NK-92 (cell line): ENCODE data around the gene CRAT.

Source experiments
- DNase-seq: peaks from one replicate; lab custom pipeline; 2025; ENCODE audit not compliant: unreplicated experiment; lab: John Stamatoyannopoulos, UW

Gene CRAT

DNA sequence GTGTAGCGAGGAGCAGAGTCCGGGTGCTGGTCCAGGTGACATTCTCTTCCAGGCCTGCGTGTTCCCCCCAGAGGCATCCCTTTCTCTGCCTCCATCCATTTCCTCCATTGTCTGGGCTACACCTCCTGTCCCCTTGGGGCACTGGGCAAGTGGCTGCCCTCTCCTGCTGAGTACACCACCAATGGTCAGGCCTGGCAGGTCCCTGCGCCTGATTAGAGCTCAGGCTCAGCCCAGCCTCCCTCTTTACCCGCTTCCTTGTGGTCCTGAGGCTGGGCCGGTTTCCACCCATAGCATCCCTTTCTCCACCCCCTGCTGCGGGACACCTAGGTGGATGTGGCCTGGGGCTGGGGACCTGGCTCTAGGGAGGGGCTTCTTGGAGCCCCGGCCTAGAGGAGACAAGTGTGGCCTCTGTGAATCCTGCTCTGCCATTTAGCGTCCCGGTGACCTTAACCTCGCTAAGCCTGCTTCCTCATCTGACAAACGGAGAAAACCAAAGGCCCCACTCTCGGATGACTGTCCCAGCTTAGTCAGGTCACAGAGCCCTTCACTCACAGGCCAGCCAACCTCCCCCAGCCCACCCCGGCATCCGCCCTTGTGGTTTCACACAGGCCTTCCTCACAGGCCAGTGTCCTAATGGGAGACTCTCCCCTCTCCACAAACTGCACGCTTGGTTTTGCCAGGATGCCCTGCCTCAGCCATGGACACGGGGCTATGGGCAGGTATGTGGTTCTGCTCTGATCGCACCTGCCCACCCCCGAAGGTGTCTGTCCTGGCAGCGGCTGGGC is 16.8 kb downstream of the CRAT start:
- no peak for DNase-seq

DNA sequence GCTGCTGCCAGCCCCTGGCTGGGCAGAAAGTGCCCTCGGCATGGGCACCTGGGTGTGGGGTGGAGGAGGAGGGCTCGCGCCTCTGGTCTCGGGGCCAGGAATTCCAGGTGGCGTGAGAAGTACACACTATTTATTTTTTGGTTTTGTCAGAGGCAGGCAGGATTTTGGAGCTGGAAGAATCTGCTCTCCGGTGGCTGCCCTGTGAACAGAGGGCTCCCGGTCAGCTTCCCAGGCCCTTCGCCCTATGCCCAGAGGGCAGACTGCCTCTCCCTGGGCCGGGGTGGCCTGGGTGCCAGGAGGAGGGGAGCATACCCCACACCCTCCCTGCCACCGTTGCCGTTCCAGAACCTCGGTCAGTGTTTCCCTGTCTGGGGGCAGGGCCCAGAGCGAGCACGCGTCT is 21.3 kb downstream of the CRAT start:
- no peak for DNase-seq

DNA sequence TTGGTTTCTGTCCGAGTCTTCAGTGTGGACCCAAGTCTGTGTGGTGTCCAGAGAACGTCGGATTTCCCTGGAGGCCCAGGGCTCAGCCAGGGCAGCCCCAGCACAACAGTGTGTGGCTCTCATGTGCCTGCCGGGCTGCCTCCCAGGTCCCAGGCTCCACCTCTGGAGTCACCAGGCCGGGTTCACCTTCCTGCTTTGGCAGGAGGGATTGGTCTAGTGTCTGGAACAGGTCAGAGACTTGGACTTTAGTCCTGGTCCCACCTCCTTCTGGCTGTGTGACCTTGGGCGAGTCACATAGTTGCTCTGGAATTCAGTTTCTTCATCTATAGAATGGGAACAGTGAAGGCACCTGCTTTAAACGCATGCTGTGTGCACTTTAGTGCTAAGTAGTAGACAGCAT is 26.5 kb downstream of the CRAT start:
- DNase-seq: no peak

DNA sequence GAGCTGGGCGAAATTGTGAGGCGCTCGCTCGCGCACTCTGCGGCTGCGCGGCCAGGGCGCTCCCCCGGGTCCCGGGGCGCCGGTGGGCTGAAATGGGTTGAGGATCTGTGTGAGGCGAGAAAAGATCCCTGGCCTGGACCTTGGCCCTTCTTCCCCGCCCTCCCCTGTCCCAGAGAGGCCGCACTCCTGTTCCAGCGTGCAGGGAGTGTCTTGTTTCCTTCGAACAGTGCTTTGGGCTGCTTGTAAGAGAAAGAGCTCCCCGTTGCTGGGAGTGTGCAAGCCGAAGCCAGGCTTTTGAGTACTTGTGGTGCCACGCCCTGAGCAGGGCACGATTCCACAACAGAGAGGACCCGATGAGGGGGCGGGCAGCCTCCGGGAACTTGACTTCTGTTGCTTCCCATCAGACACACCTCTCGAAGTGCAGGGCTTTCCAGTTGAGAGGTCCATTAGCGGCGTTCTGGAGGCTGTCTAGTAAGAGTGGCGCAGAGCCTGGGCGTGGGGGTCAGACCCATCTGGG is 29.1 kb downstream of the CRAT start:
- no peak for DNase-seq

DNA sequence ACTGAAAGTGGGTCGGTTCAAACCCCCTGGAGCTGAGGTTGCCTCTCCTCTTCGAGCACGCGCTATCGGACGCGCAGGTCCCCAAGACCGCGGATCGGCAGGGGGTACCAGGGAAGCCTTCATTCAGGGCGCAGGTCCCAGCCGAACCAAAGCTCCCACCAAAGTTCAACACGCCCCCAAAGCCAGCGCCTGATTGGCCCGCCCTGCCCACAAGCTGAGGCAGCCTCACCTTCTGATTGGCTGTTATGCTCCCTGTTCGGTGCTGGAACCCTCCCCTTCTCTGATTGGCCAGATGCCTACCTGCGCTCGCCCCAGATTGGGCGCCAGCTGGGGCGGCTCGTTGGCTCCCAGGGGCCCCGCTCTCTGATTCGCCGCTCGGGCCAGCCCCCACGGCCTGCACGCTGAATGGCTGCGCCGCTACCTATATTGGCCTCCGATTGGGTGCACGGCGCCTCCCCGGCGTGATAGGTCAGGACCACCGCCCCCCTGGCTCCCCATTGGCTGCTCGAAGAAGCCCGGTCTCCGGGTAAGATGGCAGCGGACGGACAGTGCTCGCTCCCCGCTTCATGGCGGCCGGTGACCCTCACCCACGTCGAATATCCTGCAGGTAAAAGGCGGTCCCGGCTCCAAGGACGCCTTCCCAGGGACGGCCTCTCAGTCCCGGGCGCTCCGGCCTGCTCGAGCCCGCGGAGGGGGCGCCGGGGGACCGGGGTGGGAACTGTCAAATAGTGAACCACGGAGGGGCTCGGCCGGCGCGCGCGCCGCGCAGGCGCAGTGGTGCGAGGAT is 29.8 kb downstream of the CRAT start, which contains the start of gene DOLPP1:
DOLPP1 (plus strand) TSS at position 511 of the 787 bp plus-strand sequence; CDS start at position 532, 21 bp downstream.
- peak; percentile 83 for DNase-seq

DNA sequence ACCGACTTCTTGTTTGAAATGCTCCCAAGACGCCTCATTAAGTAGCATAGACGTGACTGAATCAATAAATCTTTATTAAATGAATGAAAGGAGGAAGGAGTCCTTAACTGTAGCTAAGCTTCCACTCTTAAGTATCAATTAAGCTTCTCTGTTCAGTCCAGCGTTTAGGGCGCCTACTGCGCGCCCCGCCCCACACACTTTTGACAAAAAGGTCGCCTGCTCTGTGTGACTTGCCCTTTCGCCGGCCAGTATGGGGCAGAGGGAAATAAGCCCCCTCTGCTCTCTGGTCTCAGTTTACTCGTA is 30.3 kb downstream of the CRAT start:
- no peak for DNase-seq

DNA sequence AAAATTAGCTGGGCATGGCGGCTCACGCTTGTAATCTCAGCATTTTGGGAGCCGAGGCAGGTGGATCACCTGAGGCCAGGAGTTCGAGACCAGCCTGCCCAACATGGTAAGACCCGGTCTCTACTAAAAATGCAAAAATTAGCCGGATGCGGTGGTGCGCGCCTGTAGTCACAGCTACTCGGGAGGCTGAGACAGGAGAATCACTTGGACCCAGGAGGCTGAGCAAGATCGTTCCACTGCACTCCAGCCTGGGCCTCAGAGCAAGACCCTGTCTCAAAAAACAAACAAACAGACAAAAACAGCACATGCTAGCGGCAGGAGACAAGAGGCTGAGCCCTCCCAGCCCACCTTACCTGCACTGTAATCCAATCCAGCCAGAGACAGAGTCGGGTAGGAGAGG is 30.8 kb downstream of the CRAT start:
- no peak for DNase-seq

DNA sequence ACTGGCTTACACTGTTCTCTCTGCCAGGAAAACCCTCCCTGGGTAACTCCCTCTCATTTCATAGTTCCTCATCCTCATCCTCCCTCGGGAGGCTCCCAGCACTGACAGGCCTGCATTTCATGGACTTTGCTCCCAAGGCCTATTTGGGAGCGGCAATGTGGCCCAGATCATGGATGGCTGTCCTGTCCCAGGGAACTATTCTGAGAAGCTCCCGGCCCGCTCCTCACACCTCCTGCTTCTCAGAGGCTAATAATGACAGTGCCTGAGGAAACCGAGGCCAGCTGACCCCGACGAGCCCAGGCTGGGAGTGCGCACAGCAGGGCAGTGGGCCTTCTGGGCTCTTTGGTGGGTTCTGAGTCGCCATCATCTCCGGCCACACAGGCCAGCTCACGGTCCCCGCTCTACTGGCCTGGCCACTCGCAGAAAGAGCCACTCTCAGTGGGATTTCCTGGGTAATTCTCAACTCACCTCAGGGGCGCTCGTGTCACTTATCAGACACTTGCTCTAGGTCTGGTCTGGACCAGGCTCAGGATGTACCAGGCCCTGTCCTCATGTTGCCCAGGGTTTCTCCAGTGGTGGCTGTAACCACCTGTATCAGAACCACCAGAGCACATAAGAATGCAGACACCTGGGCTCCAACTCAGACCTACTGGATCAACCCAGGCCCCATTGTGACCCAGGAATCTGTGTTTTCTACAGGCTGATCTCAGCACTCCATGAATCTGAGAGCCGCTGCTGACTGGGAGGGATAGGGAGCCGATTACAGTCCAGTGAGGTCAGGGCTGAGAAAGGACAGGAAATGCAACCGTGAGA is 31.7 kb downstream of the CRAT start:
- DNase-seq: no peak

DNA sequence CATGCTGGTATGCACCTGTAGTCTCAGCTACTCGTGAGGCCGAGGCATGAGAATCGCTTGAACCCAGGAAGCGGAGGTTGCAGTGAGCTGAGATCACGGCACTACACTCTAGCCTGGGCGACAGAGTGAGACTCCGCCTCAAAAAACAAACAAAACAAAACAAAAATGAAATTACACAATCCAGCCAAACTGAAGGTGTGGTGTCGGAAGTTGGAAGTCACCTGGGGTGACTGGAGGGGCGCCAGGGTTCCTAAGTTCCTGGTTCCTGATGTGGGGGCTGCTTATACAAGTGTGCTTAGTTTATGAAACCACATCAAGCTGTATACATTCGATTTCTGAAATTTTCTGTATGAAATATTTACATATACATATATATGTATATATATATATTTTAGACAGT is 33.4 kb downstream of the CRAT start:
- no peak for DNase-seq

DNA sequence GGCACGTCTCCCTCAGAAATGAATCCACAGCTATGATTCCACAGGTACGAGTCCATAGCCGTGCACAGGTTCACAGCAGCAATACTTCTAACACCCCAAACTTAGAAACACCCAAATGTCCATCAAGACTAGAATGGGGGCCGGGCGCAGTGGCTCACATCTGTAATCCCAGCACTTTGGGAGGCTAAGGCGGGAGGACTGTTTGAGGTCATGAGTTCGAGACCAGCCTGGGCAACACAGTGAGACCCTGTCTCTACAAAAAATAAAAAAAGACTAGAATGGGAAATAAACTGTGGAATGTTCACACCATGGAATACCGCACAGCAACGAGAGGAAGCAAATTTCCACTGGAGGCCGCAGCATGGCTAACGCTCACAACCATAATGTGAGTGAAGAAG is 34.0 kb downstream of the CRAT start:
- no peak for DNase-seq

DNA sequence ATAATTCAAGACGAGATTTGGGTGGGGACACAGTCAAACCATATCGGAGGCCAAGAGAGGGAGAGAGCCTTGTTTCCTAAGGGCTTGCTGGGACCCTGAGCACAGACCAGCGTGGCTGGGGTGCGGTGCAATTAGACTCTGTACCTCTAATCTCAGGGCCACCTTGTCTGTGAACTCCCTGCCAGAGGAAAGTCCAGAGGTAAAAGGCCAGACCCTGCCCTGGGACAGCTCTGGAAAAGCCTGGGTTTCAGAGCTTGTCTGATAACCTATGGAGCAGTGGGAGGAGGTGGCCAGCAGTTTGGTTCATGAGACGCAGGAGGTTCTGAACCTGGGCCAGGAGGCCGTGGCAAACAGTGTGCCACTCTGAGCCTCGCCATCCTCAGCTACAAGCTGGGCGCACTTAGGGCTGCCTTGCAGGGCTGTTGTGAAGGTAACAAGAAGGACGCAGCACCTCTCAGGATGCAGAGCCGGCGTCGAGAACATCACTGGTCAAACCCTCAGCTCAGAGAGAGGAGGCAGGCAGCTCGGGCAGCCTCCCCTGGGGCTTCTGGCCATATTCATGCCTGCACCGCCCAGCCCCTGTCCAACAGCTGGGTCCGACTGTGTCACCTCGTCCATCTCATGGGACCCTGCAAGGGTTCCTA is 34.5 kb downstream of the CRAT start:
- no peak for DNase-seq

DNA sequence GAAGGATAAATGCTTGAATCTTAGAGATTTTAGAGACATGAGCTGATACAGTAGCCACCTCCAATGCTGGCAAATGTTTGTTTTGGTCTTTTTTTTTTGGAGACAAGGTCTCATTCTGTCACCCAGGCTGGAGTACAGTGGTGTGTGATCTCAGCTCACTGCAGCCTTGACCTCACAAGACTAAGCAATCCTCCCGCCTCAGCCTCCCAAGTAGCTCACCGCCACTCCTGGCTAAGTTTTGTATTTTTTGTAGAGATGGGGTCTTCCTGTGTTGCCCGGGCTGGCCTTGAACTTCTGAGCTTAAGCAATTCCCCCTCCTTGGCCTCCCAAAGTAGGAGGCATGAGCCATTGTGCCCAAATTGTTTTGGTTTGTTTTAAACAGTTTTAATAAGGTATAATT is 36.5 kb downstream of the CRAT start:
- DNase-seq: no peak

DNA sequence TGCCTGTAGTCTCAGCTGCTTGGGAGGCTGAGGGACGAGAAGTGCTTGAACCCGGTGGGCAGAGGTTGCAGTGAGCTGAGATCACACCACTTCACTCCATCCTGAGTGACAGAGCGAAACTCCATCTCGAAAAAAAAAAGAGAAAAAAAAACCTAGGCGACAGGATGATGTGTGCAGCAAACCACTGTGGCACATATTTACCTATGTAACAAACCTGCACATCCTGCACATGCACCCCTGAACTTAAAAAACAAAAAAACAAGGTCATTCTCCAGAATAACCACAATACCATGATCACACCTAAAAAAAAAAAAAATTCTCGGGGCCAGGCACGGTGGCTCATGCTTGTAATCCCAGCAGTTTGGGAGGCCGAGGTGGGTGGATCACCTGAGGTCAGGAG is 37.2 kb downstream of the CRAT start:
- DNase-seq: no peak

DNA sequence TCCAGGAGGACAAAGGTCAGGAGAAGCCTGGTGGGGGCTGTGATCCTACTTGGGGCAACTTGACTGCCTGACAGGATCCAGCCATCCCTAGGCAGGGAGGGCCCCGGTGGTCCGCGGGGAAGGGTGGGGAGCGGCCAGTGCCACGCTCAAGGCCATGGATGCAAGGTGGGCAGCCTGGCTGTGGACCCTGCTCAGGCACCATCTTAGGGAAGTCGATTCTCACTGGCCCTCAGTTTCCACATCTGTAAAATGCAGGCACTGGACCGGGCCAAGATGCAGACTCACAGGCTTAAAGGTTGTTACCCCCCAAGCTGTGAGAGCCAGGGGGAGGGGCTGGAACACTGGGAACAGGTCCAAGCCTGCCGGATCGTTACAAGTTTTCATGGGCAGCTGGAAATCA is 38.4 kb downstream of the CRAT start:
- no peak for DNase-seq

DNA sequence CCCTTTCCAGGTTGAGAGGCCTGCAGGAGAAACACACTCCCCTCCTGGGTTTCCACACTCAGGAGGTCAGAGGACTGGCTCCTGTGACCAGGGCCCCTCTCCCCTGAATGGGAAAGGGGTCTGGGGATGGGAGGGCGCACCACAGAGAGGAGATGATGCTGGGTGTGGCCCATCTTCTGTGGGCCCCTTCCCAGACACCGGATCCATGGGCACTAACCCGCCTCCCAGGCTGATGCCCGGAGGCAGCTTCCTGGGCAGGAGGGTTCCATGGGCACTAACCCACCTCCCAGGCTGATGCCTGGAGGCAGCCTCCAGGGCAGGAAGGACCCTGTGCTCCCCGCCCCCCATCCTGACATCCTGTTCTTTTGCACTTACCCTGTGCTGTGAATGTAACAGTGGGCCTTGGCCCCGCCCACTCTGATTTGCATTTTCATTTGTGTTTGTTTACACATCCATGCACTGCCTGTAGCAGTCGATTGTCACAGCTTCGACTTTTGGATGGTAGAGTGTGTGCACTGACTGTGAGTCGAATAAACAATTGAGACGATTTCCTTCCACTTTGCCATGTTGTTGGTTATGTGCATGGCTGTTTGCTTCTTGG is 39.0 kb downstream of the CRAT start:
- DNase-seq: no peak

DNA sequence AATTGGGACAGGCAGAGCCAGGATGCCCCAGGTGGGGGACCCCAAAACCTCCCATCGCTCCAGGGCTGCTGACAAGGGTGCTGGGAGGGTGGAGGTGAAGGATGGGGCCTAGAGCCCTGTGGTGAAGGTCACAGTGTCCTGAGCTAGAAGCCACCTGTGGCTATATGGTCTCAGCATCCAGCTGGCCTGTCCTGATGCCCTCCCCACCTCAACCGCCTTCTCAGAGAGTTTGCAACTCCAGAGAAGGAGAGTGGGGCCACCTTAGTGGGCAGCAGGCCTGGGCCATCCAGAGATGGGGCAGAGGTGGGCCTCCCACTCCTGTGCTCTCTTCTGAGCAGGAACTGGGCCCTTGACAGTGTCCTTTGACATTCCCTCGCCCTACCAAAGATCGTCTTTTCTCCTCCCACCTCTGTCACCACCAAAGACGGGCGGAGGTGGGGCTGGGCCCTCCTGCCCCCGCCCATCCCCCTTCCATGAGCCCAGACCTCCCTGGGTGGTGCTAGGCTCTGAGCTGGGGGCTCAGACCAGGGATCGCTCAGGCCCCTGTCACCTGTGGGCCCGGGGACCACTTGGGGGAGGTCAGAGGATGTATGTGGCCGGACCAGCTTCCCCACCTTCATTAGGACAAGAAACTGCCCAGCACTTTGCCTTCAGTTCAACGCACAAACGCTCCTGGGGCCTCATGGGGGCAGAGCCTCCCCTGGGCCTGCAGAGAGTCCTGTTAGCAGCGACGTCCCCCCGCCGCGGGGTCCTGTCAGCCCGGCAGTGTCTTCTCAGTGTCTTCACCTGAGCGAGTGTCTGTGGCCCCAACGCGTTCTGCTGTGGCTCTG is 39.7 kb downstream of the CRAT start:
- DNase-seq: no peak

DNA sequence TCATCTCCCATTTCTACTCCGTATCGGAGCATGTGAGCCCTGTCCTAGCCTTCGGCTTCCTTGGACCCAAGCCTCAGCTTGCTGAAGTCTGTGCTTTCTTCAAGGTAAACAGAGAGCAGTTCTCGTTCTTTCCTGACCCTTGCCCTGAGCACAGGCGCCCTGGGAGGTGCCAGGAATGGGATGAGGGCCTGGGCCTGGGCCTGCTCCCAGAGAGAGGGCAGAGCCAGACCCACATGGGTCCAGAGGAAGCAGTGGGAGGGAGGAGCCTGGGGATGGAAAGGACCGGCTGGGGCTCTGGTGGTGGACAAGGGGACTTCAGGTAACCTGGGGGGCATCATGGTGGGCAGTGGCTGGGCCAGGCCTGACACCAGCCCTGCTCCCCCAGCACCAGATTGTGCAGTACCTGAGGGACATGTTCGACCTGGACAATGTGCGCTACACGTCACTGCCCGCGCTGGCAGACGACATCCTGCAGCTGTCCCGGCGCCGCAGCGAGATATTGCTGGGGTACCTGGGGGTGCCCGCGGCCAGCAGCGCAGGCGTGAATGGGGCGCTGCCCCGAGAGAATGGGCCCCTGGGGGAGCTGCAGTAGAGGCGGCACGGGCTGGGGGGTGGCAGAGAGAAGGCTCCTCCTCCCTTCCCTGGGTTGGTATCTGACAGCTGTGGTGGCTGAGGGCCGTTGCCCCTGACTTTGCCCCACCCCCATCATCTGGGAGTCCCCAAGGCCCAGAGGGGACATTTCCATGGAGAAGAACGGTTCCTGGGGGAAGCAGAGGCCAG is 40.5 kb downstream of the CRAT start:
- no peak for DNase-seq

DNA sequence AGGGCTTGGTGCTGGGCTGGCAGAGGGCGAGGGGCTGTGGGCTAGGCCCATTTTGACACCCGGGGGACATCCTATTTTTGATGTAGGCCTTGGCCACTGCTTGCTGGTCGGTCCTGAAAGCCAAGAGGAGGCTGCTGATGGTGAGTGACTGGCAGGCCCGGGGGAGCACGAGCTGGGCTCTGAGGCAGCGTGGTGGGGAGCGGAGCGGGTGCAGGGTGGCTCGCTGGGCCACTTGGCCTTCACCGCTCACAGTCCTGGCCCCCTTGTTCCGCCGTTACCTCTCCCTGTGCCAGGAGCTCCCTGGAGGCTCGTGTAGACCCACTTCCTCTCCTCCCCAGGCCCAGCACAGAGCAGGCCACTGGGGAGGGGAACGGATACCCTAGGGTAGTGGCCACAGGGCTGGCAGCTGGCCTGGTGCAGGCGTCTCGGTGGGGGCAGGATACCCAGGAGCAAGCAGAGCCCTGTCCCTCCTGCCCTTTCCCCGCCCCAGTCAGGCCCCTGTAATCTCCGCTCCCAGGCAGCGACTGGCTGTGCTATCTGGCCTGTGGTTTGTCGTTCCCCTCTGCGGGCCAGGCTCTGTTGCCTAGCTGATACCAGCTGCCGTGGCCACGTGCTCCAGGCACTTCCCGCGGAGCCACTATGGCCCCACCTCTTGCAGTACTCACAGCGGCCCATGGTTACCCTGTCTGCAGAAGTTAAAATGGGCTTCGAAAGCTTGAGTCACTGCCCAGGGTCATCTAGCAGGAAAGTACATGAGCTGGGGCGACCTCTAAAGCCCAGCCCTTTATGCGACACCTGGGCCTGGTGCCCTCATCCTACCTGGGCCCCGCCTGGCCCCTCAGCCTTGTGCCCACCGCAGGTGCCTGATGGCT is 41.4 kb downstream of the CRAT start:
- no peak for DNase-seq
